IPS-18a (cell line): Measurements from ENCODE around the gene KCTD13.

Source experiments
- H3K27ac ChIP-seq: one replicate; pipeline ENCODE4 v1.5.1; 2013; ENCODE audit warnings: low read length
- H3K27me3 ChIP-seq: one replicate; pipeline ENCODE4 v1.6.1; 2013; ENCODE audit warnings: mild to moderate bottlenecking, low read length; ENCODE audit not compliant: control insufficient read depth, insufficient read depth
- H3K36me3 ChIP-seq: one replicate; pipeline ENCODE4 v1.6.1; 2013; ENCODE audit warnings: low read depth, low read length; ENCODE audit not compliant: control insufficient read depth
- H3K4me1 ChIP-seq: one replicate; pipeline ENCODE4 v1.6.1; 2013; ENCODE audit warnings: low read depth, low read length; ENCODE audit not compliant: control insufficient read depth
- H3K4me3 ChIP-seq: one replicate; pipeline ENCODE4 v1.5.1; 2013; ENCODE audit warnings: low read length
- H3K9ac ChIP-seq: one replicate; pipeline ENCODE4 v1.6.1; 2013; ENCODE audit warnings: mild to moderate bottlenecking, low read length, moderate library complexity
- H3K9me3 ChIP-seq: one replicate; pipeline ENCODE4 v1.6.1; 2013; ENCODE audit warnings: low read depth, low read length; ENCODE audit not compliant: control insufficient read depth

KCTD13 gene

GRCh38 chr16:29927070-29927905 lies 1.3 kb upstream of the KCTD13 start:
- Histone ChIP-seq H3K36me3 (no peaks in the 10 kb centered on the region), H3K9ac (peak overlapping the region; percentile 83), H3K4me3 (peak overlapping the region; percentile 77), H3K27ac (no peak overlapping the region), H3K9me3 (no peaks in the 10 kb centered on the region), H3K27me3 (no peaks in the 10 kb centered on the region), H3K4me1 (peaks cover 7% of the 10 kb centered on the region)

- H3K4me3 ChIP-seq = peak overlapping the region; percentile 77
- H3K4me1 ChIP-seq = peaks cover 7% of the 10 kb centered on the region
- H3K9ac ChIP-seq = peak overlapping the region; percentile 83
- no peaks in the 10 kb centered on the region for H3K36me3 ChIP-seq
- no peaks in the 10 kb centered on the region for H3K9me3 ChIP-seq
- peak overlapping the region; percentile 54 for H3K27ac ChIP-seq
- no peaks in the 10 kb centered on the region for H3K27me3 ChIP-seq
Measured at GRCh38 chr16:29926711-29927052, 656 bp upstream of the KCTD13 start.

DNA sequence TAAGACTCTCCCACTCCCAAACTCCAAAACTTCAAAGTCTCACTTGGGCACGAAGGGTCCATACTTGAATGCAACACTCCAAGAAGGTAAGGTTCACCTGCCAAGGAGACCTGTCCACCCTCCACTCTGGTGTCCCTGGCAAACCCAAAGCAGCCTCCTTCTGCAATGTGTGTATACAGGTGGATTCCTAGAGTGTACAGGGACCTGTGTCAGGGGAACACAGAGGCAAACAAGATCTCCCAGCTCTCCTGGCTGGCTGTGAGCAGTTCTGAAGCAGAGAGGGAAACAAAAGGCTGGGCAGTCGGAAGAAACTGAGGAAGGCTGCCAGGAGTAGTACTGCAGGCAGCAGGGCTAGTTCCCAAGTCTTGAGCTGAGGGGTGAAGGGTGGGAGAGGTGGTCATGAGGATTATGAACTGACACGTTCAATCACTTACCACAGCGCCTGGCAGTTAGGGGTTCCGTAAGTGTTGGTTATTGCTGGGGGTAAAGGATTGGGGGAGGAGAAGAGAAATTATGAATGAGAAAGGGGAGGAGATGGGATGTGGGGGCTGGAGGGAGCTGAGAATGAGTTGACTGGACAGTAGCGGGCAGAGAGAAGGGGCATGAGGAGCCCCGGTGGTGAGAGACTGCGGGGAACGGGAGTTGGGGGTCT lies 795 bp downstream of the KCTD13 start:
- Histone ChIP-seq H3K27me3 (no peaks in the 10 kb centered on the region), H3K4me3 (peak overlapping the region; percentile 77), H3K36me3 (no peaks in the 10 kb centered on the region), H3K9me3 (no peaks in the 10 kb centered on the region), H3K27ac (no peak overlapping the region), H3K4me1 (peaks cover 7% of the 10 kb centered on the region), H3K9ac (peak overlapping the region; percentile 83)

- Histone ChIP-seq H3K4me1 (peaks cover 7% of the 10 kb centered on the region), H3K36me3 (no peaks in the 10 kb centered on the region), H3K9me3 (no peaks in the 10 kb centered on the region), H3K27me3 (no peaks in the 10 kb centered on the region), H3K27ac (no peak overlapping the region), H3K9ac (no peak overlapping the region), H3K4me3 (no peak overlapping the region)
Measured at GRCh38 chr16:29922986-29923501, 3.0 kb downstream of the KCTD13 start.

GRCh38 chr16:29922326-29922725 lies 3.7 kb downstream of the KCTD13 start:
- H3K27ac ChIP-seq = no peak overlapping the region
- H3K36me3 ChIP-seq = no peaks in the 10 kb centered on the region
- no peaks in the 10 kb centered on the region for H3K27me3 ChIP-seq
- H3K4me3 ChIP-seq = no peak overlapping the region
- H3K9ac ChIP-seq = no peak overlapping the region
- H3K9me3 ChIP-seq = no peaks in the 10 kb centered on the region
- peaks cover 5% of the 10 kb centered on the region for H3K4me1 ChIP-seq

DNA sequence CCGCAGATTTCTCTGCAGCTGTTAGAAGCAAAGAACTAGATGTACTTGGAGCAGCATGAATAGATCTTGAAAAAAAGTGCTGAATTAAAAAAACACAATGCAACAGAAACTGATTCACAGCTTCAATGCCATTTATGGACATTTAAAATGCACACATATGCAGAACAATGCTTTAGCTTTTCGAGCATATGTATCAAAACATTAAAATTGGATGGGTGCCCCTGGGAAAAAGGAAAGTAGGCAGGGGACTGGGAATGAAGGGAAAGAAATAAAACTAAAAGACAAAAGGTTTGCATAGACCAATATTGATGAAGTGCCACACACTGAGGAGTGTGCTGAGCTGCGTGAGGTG lies 5.0 kb downstream of the KCTD13 start:
- Histone ChIP-seq H3K27me3 (no peaks in the 10 kb centered on the region), H3K4me1 (no peaks in the 10 kb centered on the region), H3K9ac (no peak overlapping the region), H3K36me3 (no peaks in the 10 kb centered on the region), H3K4me3 (no peak overlapping the region), H3K9me3 (no peaks in the 10 kb centered on the region), H3K27ac (no peak overlapping the region)

GRCh38 chr16:29920288-29921033 lies 5.6 kb downstream of the KCTD13 start:
- Histone ChIP-seq H3K4me1 (no peaks in the 10 kb centered on the region), H3K4me3 (no peak overlapping the region), H3K27me3 (no peaks in the 10 kb centered on the region), H3K9ac (no peak overlapping the region), H3K9me3 (no peaks in the 10 kb centered on the region), H3K36me3 (no peaks in the 10 kb centered on the region), H3K27ac (no peak overlapping the region)

- no peaks in the 10 kb centered on the region for H3K9me3 ChIP-seq
- H3K4me1 ChIP-seq = no peaks in the 10 kb centered on the region
- H3K4me3 ChIP-seq = no peak overlapping the region
- no peaks in the 10 kb centered on the region for H3K27me3 ChIP-seq
- H3K36me3 ChIP-seq = no peaks in the 10 kb centered on the region
- no peak overlapping the region for H3K27ac ChIP-seq
- H3K9ac ChIP-seq = no peak overlapping the region
Measured at GRCh38 chr16:29916979-29917378, 9.0 kb downstream of the KCTD13 start.

GRCh38 chr16:29915590-29916247 lies 10.3 kb downstream of the KCTD13 start:
- Histone ChIP-seq H3K4me1 (no peaks in the 10 kb centered on the region), H3K9ac (no peak overlapping the region), H3K36me3 (no peaks in the 10 kb centered on the region), H3K27ac (no peak overlapping the region), H3K4me3 (no peak overlapping the region), H3K27me3 (no peaks in the 10 kb centered on the region), H3K9me3 (no peaks in the 10 kb centered on the region)

DNA sequence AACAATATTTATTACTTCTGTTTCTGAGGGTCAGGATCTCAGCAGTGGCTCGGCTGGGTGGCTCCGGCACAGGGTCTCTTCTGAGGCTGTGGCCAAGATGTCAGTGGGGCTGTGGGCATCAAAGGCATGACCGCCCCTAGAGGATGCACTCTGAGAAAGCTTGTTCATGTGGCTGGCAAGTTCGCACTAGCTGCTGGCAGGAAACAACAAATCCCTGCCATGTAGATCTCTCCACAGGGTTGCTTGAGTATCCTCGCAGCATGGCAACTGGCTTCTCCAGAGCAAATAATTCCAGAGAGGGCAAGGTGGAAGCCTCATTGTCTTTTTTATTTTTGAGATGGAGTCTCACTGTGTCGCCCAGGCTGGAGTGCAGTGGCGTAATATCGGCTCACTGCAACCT lies 12.5 kb downstream of the KCTD13 start:
- H3K27me3 ChIP-seq = no peaks in the 10 kb centered on the region
- no peak overlapping the region for H3K27ac ChIP-seq
- H3K36me3 ChIP-seq = no peaks in the 10 kb centered on the region

GRCh38 chr16:29912087-29912486 lies 13.9 kb downstream of the KCTD13 start:
- H3K9ac ChIP-seq = no peak overlapping the region
- no peak overlapping the region for H3K4me3 ChIP-seq
- H3K27ac ChIP-seq = no peak overlapping the region
- no peaks in the 10 kb centered on the region for H3K36me3 ChIP-seq
- no peaks in the 10 kb centered on the region for H3K27me3 ChIP-seq
- H3K9me3 ChIP-seq = no peaks in the 10 kb centered on the region
- no peaks in the 10 kb centered on the region for H3K4me1 ChIP-seq

More for the DNA sequence above, 12.5 kb downstream of the KCTD13 start:
- no peaks in the 10 kb centered on the region for H3K9me3 ChIP-seq
- H3K4me1 ChIP-seq = no peaks in the 10 kb centered on the region
- H3K9ac ChIP-seq = no peak overlapping the region
- H3K4me3 ChIP-seq = no peak overlapping the region
